Activated naive CD4-positive, alpha-beta T cell treated with anti-CD3 and anti-CD28 coated beads, Interleukin-2, amount 50 U/mL, for 16 hours (primary cell): ENCODE data around the gene NFASC.

Experiments used
- DNase-seq: peaks from one replicate; pipeline ENCODE4 v3.0.0-alpha.2; 2020

NFASC gene

DNA sequence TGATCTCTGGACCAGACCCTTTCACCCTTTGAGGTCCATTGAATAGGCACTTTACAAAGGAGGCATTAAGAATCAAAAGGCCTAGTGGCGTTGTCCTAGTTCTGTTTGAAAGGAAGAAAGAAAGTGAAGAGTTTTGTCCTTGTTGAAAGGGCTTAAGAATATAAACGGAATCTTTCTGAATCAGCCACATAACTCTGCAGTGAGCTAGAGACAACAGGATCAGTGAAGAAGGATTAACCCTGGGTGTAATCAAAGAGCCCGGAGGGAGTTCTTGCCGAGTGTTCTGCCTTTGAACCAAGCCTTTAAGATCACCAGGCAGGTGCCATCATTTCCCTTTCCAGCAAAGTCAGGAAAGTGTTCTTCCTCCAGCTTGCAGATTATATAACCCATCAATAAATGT lies 117.5 kb downstream of the NFASC start:
- no peak for DNase-seq

- DNase-seq, result peak; percentile 49
Observed at GRCh38 chr1:204989266-204990058, 118.8 kb downstream of the NFASC start.

DNA sequence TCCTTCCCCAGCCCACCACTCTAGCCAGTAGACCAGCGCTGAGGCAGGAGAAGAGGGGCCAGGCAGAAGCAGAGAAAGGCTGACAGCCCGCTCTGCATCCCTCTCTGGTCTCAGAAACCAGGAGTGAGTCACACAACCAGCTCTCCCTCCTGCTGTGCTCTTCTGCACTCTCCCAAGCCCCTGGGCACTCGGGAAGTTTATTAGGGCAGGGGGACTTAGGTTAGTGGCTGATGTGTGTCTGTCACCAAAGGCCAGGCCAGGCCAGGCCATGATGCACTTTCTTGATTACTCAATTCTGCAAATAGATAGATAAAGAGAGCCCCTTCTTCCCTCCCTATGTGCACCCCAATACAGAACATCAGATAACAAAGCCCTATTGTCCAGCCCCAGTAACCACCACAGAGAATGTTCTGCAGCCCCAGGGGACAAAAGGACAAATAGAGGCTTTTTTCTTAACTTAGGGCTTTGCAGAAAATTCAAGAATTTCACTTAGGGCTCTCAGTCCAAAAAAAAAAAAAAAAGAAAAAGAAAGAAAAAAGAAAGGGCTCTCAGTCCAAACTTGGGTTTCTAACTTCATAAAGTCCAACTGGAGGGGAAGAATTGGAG lies 119.5 kb downstream of the NFASC start:
- no peak for DNase-seq

DNA sequence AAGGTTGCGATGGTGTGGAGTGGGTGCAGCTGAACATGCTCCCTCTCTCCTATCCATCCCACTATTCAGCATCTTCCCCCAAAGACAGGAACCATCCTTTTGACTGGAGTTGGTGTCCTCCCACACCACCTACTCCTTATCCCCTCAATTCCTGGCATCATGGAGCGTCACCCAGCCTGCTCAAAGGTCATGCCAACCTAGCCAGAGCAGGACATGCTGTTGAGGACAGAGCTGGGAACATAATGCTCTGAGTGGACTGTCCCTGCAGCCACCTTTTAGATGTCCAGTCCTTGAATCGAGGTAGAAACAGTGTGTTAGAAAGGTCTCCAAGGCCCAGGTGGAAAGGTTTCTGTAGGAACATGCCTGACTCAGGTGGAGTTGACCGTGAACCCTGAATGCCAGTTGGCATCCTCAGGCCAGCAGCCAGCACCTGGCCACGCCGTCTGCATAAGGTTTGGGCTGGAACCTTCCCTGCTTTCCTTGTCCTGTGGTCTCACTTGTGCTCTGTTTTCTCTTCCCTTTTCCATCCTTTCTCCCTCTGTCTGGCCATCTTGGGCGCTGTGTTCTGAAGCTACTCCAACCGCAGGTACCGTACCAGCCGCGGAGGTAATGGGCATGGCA lies 120.2 kb downstream of the NFASC start:
- DNase-seq, result no peak

DNA sequence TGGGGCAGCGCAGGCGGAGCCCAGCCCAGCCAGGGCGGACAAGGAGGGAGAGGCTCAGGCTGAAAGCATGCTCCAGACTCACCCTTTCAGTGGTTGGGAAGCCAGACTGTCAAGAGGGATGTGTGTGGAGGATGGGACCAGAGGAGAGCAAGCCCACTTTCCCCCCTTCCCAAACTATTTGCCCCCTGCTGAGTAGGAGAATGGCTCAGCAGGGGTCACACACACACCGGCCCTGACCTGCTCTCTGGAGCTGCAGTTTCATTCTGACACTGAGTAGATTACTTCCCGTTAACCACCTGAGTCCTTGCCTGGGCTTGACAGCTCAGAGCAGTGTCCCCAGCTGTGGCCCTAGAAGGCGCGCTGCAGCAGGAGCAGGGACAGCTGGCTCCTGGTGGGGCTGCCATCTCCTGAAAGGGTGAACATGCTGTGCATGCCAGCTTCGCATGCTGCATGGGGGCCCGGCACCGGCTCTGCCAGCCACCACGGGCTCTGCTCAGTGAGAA lies 120.7 kb downstream of the NFASC start:
- DNase-seq, result no peak

- DNase-seq, result no peak
Observed at GRCh38 chr1:204992201-204992997, 121.7 kb downstream of the NFASC start.

DNA sequence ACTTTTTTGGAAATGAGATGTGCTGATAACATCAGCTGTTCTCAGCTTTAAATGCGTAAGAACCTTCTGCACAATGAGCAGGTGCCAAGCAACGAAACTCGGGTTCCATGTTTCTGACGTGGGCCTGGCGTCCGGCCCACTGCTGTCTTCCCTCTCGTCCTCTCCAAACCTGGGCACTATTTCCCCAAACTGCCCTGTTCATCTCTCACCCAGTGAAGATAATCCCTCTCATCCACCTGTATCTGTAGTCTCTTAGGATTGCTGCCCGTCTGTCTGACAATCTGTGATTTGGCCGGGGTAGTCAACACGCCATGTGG lies 122.3 kb downstream of the NFASC start:
- DNase-seq, result no peak

DNA sequence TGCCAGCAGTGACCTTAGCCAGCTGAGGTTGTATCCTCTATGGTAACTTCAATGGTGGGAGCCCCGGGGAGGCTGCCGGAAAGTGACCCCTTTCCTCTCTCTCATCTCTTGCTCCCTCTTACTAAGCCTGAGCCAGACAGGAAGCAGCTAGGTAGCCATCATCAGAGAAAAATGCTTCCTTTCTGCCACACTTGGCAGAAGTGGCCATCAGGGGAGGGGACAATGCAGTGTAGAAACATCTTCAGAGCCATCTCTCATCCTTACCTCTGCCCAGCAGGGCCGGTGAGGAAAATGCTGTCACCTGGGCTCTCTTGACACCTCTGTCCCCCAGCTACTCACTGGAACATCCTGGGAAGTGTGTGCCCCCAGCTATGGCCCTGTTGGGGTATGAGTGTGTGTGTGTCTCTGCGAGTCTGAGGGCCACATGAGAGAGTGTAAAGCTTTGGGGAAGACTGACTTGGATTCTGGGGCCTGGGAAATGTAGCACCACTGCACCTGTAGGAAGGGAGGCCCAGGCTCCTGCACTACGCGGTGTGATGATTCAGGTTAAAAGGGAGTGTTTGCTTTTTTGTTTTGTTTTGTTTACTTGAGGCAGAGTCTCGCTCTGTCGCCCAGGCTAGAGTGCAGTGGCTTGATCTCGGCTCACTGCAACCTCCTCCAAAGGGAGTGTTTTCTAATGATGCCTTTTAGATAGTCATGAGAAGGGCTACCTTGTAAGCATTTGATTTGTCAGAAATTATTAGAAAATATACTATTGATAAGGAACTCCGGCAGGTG lies 123.6 kb downstream of the NFASC start:
- no peak for DNase-seq

- DNase-seq, result no peak
Observed at GRCh38 chr1:204996981-204997380, 126.3 kb downstream of the NFASC start.

DNA sequence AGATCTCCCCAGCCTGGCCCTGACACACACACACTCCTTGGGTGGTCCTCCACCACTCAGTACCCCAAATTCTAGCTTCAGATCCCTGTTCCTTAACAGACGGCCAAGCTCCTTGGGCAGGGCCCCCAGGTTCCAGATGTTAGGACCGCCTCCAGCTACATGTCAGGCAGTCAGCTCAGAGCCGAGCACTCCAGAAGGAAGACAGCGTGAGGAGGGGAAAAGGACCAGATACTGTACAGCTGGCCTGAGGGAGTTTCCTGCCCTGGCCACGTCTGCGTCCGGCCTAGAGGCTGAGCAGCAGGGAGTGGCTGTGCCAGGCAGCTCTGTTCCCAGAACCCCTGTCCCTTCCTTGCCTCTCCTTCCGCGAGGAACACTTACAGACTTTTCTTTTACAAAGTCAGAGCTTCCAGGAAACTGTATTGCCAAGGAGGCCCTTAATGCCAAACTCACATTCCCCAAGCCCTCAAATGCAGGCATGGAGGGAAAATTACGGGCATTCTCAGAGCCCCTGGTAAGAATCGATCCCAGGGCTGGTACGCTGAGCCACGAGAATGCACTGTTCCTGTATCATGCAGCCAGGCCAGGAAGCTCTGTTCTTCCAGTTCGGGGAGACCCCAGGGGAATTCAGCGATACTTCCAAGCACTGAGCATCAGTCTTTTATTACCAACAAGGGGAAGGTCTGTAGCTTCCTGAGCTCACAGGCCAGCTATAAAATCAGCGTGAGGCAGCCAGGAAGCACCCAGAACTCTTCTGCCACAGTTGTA lies 127.1 kb downstream of the NFASC start:
- no peak for DNase-seq

DNA sequence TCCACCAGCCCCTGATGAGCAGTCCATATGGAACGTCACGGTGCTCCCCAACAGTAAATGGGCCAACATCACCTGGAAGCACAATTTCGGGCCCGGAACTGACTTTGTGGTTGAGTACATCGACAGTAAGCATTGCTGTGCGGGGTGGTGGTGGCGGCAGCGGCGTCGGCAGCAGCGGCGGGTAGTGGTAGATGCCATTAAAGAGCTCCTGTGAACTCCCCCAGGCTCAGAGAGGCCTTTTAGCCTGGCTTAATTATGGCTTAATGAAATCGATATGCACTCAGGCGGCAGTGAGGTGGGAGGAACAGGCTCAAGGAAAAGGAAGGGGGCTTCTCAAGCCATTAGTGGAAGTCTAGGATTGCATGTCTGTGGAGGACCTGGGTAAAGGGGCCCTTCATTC lies 130.5 kb downstream of the NFASC start:
- no peak for DNase-seq

GRCh38 chr1:205002705-205003104 lies 132.0 kb downstream of the NFASC start:
- DNase-seq, result no peak

DNA sequence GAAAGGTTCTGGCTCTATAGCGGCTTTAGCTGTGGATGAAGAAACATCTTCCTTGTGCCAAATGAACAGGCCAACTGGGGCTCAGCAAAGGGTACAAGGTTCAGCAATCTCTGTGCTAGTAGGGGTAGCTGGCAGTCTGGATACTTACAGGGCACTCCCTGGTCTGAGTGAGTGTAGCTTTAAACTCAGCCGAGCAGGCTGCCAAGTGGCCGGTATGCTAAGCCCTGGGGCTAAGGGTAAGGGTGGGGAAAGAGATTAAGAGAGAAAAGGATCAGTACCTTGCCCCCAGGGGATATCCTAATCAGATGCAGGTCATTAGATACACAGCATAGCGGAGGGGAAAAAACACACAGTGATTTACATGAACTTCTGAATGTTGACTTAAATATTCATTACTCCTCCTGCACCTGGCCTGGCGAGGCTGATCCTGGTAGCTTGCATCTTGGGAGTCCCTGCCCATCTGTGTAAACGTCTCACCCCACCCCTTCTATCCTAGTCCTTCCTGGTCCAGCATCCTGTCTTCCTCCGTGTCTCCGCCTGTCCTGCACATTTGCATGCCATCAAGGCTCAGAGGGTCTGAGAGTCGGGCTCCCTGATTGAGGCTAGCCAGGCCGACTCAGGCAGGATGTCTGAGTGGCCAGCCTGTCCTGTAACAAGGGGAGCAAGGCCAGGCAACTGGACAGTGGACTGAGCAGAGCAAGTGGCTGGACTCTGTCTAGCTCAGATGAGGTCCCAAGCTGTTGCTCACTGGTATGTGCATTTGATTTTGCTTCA lies 132.9 kb downstream of the NFASC start:
- DNase-seq, result no peak

DNA sequence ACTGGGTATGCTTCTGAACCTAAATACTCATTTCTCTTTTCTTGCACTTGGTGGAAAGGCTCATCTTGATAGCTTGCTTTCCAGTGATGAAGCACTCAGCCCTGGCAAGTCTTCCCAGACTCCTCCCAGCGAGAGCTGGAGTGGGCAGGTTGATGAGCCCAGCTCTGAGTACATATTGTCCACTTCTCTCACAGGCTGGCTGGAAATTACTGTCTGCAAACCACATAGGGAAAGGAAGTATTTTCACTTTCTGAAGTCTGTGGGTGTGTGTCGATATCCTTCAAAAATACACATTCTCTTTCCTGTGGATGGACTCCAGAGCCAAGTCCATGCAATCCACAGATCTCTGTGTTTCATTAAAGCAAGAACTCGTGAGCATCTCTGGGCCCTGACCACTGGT lies 133.7 kb downstream of the NFASC start:
- DNase-seq, result no peak

DNA sequence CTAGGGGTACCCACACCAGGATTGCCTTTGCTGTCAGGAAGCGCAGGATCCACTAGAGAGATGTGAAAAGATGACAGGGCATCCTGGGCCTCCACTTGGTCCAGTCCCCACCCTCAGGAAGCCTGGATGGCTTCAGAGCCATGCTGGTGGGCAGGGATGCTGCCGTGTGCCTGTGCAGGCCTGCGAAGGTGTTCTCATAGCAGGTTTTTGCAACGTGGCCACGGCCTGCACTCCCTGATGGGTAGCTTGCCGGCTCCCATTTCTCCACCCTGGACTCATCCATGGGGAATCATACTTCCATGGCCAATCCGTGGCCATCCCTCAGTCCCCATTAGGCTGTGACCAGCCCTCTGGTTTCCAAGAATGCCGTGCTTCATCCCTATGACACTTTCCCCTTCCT lies 138.2 kb downstream of the NFASC start:
- no peak for DNase-seq

- DNase-seq, result no peak
Observed at GRCh38 chr1:205009670-205010069, 139.0 kb downstream of the NFASC start.

- DNase-seq, result no peak
Observed at GRCh38 chr1:205012391-205013140, 141.9 kb downstream of the NFASC start.

GRCh38 chr1:205013683-205014367 lies 143.2 kb downstream of the NFASC start:
- DNase-seq, result no peak

GRCh38 chr1:205014783-205015182 lies 144.1 kb downstream of the NFASC start:
- no peak for DNase-seq

GRCh38 chr1:205015241-205015640 lies 144.6 kb downstream of the NFASC start:
- DNase-seq, result no peak
